Measurements from ENCODE around the gene TTLL12. TPM values are rescaled to one million over a fixed set of nuclear protein-coding genes. Genes with fewer than 3 reads are reported as not detected.

The TTLL12 gene
- total RNA-seq, 4 donors from 2014 or later: 109 to 211 (median 122) TPM

DNA sequence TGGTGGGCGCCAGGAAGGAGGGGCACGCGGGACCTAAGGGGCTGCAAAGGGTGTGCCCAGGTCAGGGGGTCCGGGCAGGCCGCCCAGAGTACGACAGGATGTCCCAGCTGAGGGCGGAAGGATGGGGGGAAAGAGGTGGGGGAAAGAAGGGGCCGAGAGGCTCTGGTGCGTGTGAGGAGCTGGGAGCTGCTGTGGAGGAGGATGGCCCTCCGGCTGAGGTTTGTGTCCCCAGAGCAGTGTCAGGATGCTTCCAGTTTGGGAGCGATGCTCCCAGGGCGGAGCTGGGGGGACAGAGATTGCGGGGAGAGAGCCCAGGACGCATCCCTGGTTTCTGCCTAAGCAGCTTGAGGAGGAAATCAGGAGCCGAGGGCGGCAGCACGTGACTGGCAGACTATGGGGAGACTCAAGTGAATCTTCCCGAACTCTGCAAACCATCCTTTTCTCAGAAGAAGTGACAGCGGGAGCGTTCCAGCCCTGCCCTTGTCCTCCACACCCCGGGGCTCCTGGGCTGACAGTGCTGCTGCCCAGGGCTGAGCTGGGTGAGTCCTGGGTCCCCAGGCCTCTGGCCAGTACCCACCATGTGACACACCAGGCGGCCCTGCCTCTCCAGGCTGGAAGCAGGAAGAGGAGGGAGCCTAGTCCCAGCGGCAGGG lies 19.7 kb upstream of the TTLL12 start:
- Histone ChIP-seq H3K9me3 (no peaks in the 10 kb centered on the region), H3K27me3 (no peaks in the 10 kb centered on the region), H3K36me3 (no peaks in the 10 kb centered on the region), H3K4me3 (no peak overlapping the region), H3K27ac (no peak overlapping the region), H3K4me1 (no peaks in the 10 kb centered on the region)
- intact Hi-C loops (cut with DNase I): no loop called here
- WGBS, 2 donors: 55 to 58% methylated on average over 16 to 18 of the region's 23 CpGs
- DNase-seq: no peak
- TF ChIP-seq POLR2A (IDR thresholded peaks at IDR 0.05) (no peak), CTCF (IDR thresholded peaks at IDR 0.05) (no peak)

DNA sequence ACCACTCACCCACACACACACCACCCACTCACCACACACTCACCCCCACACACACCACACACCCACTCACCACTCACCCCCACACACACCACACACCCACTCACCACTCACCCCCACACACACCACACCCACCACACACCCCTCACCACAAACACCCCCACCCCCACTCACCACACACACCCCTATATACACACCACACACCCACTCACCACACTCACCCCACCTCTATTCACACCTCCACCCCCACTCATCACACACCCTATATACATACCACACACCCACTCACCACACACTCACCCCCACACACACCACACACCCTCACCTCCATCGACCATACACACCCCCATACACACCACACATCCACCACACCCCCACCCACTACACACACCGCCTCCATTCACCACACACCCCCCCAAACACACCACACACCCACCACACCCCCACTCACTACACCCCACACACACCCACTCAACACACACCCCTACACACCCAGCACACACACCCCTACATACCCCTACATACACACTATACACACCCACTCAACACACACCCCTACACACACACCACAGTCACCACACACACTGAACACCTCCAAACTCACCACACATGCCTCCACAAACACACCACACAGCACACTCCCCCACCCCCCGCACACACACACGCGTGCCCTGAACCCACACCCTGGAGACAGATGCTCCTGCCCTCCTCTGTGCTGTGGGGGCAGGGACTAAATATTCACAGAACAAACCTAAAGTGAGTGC lies 19.0 kb upstream of the TTLL12 start:
- H3K36me3 ChIP-seq: no peaks in the 10 kb centered on the region
- no peak overlapping the region for H3K4me3 ChIP-seq
- no peaks in the 10 kb centered on the region for H3K4me1 ChIP-seq
- 49 to 54% methylated on average over 3 of the region's 5 CpGs for WGBS, 2 donors
- no peaks in the 10 kb centered on the region for H3K27me3 ChIP-seq
- no peak for DNase-seq
- no peaks in the 10 kb centered on the region for H3K9me3 ChIP-seq
- intact Hi-C loops (cut with DNase I): no loop called here
- no peak overlapping the region for H3K27ac ChIP-seq
- TF ChIP-seq POLR2A (IDR thresholded peaks at IDR 0.05) (no peak), CTCF (IDR thresholded peaks at IDR 0.05) (no peak)

- DNase-seq: no peak
These were observed 18.3 kb upstream of the TTLL12 start for GRCh38 chr22:43205261-43205691.

DNA sequence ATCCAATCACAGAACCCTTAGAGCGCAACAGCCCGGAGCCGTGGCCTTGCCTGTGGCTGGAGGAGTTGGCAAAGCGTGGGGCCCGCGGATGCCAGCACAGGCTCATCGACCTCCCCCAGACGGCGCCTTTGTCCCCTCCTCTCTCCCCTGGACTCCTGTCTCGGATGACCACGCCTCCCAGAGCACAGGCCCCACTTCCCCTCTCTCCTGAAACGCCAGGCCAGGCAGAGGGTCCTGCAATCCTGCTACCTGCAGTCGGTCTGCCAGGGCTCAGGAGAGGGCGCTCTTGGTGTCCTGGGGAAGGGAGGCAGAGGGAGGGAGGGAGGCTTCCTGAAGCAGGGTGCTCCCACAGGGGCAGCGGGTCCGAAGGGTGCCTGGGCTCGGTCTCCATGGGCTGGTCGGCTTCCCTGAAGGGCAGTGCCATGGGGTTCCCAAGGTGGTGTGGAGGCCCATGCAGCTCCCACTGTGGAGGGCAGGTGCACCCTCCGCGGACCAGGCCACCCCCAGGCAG lies 16.6 kb upstream of the TTLL12 start:
- no peak for DNase-seq
- Histone ChIP-seq H3K9me3 (no peaks in the 10 kb centered on the region), H3K27ac (no peak overlapping the region), H3K4me1 (no peaks in the 10 kb centered on the region), H3K27me3 (peaks cover 0 to 6% (median 0%) of the 10 kb centered on the region in 4 donors), H3K4me3 (no peak overlapping the region), H3K36me3 (no peaks in the 10 kb centered on the region)
- 77 to 83% methylated on average over 13 to 17 of the region's 20 CpGs for WGBS, 2 donors
- intact Hi-C loops (cut with DNase I): no loop called here
- TF ChIP-seq CTCF (IDR thresholded peaks at IDR 0.05): no peak
- TF ChIP-seq POLR2A (IDR thresholded peaks at IDR 0.05): no peak

More at GRCh38 chr22:43205261-43205691, 18.3 kb upstream of the TTLL12 start:
- intact Hi-C loops (cut with DNase I): no loop called here
- no peak overlapping the region for H3K4me3 ChIP-seq
- WGBS, 2 donors: 90 to 92% methylated on average over 7 to 8 of the region's 9 CpGs
- H3K27me3 ChIP-seq: no peaks in the 10 kb centered on the region
- no peaks in the 10 kb centered on the region for H3K36me3 ChIP-seq
- no peak for TF ChIP-seq POLR2A (IDR thresholded peaks at IDR 0.05)
- no peak for TF ChIP-seq CTCF (IDR thresholded peaks at IDR 0.05)
- no peaks in the 10 kb centered on the region for H3K4me1 ChIP-seq
- no peaks in the 10 kb centered on the region for H3K9me3 ChIP-seq
- no peak overlapping the region for H3K27ac ChIP-seq

DNA sequence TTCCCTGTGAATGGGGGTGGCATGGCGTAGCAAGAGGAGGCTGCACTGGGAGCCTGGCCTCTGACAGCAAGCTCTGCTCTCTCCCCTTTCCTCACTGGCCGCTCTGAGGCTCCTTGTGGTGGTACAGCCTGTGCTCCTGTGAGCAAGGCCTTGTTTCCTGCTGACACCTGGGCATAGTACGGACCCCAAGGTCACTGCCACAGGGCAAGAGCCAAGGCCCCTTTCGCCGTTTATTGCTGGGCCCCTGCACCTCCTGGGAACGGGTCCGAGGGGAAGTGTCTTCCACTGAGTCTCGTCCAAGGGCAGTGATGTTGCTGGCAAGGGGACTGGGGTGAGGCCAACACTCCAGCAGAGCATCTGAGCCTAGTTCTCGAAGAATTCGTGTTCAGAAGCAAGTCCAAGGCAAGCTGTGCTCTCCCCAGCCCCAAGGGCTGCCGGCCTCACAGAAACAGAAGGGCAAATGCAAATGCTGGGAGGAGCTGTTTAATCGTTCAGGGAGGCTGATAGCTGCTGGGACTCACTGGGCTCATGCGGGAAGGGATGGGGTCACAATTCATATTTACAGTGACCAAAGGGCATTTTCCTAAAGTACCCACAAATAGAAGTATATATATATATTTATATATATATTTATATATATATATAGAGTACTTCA lies 15.9 kb upstream of the TTLL12 start:
- no peak for TF ChIP-seq POLR2A (IDR thresholded peaks at IDR 0.05)
- TF ChIP-seq CTCF (IDR thresholded peaks at IDR 0.05): no peak
- no peak for DNase-seq
- no peaks in the 10 kb centered on the region for H3K36me3 ChIP-seq
- H3K9me3 ChIP-seq: no peaks in the 10 kb centered on the region
- intact Hi-C loops (cut with DNase I): no loop called here
- WGBS, 2 donors: 85 to 90% methylated on average over 6 to 13 of the region's 13 CpGs
- H3K27ac ChIP-seq: no peak overlapping the region
- H3K27me3 ChIP-seq: peaks cover 0 to 12% (median 0%) of the 10 kb centered on the region in 4 donors
- no peak overlapping the region for H3K4me3 ChIP-seq
- no peaks in the 10 kb centered on the region for H3K4me1 ChIP-seq

All from esophagus squamous epithelium (tissue), 5 donors.